Spinal cord (tissue), 10 donors: ENCODE results near the gene TGFB2. TPM values are rescaled to one million over a fixed set of nuclear protein-coding genes. Genes with fewer than 3 reads are reported as not detected.

Source experiments
- DNase-seq, 6 donors: peaks; one replicate each; pipeline versions ENCODE4 v3.0.0 to v3.0.0-alpha.2; 2013 to 2015; ENCODE audit warnings: low spot score in 6 of 6, low read depth in 4 of 6
- H3K27ac ChIP-seq: one replicate; pipeline ENCODE4 v1.5.1; 2013; ENCODE audit warnings: low read depth, low read length, control low read depth
- H3K27me3 ChIP-seq: one replicate; pipeline ENCODE4 v1.6.1; 2013; ENCODE audit warnings: low read length; ENCODE audit not compliant: control insufficient read depth, insufficient read depth
- H3K36me3 ChIP-seq: one replicate; pipeline ENCODE4 v1.6.1; 2013; ENCODE audit warnings: low read length; ENCODE audit not compliant: control insufficient read depth, insufficient read depth
- H3K4me1 ChIP-seq: one replicate; pipeline ENCODE4 v1.6.1; 2013; ENCODE audit warnings: low read length; ENCODE audit not compliant: control insufficient read depth, insufficient read depth
- H3K4me3 ChIP-seq: one replicate; pipeline ENCODE4 v1.5.1; 2013; ENCODE audit warnings: low read depth, low read length, control low read depth
- H3K9me3 ChIP-seq: one replicate; pipeline ENCODE4 v1.6.1; 2013; ENCODE audit warnings: low read length; ENCODE audit not compliant: control insufficient read depth, insufficient read depth
- whole genome bisulfite sequencing: methylation state at CpG from one replicate; pipeline ENCODE4 v1.1.5; 2013; ENCODE audit warnings: missing lambda C conversion rate; ENCODE audit not compliant: insufficient coverage; 5-methylcytosine and 5-hydroxymethylcytosine counted together
- polyA plus RNA-seq, 2 donors: library from polyadenylated mRNA; unstranded; fragments of 120-200 nt; gene quantifications; one replicate each; pipeline ENCODE4 v1.2.1, GENCODE V29; 2013; ENCODE audit not compliant: insufficient read length in 2 of 2
- total RNA-seq, 2 donors: library from RNA; depleted of rRNA in 1 of 2; stranded (reverse); fragments of 120-200 nt in 1 of 2; fragments of >200 nt in 1 of 2; gene quantifications; one replicate each; pipeline versions ENCODE4 v1.2.3 to v1.2.4, GENCODE V29; 2013 to 2014
- donor health status: healthy.

TGFB2 gene
- total and polyA plus RNA-seq, 4 donors: 30.7 to 44.1 (median 35.3) TPM

GRCh38 chr1:218380125-218380977 lies 35.2 kb downstream of the TGFB2 start:
- Histone ChIP-seq H3K4me1 (peaks cover 3% of the 10 kb centered on the region), H3K4me3 (no peak overlapping the region), H3K9me3 (no peaks in the 10 kb centered on the region), H3K27ac (peak overlapping the region; percentile 11), H3K36me3 (no peaks in the 10 kb centered on the region), H3K27me3 (no peaks in the 10 kb centered on the region)
- DNase-seq: peak in 2 of 6 donors; percentile 80 to 82
- 76% methylated on average over 6 of the region's 7 CpGs for WGBS

DNA sequence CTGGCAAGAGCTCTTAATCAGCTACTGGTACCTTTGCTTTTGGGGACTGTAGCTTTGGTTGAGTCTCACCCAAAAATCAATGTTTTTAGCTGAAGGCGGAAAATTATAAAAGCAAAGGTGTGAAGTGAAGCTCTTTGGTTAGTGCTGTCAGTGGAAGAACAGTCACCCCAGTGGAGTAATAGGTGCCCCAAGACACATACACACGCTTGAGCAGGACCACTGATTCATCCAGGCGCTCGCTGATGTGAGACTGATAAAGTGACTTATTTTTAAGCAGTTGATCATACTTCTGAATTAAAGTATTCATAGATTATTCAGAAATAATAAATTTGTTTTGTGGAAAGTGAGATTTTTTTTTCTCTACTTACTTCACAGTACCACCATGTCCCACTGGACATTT lies 37.1 kb downstream of the TGFB2 start:
- H3K4me1 ChIP-seq: peaks cover 3% of the 10 kb centered on the region
- H3K27ac ChIP-seq: no peak overlapping the region
- H3K9me3 ChIP-seq: no peaks in the 10 kb centered on the region
- H3K4me3 ChIP-seq: no peak overlapping the region
- no peaks in the 10 kb centered on the region for H3K36me3 ChIP-seq
- no CpG with 5 or more reads among the region's 4 CpGs for WGBS
- no peaks in the 10 kb centered on the region for H3K27me3 ChIP-seq
- no peak for DNase-seq

DNA sequence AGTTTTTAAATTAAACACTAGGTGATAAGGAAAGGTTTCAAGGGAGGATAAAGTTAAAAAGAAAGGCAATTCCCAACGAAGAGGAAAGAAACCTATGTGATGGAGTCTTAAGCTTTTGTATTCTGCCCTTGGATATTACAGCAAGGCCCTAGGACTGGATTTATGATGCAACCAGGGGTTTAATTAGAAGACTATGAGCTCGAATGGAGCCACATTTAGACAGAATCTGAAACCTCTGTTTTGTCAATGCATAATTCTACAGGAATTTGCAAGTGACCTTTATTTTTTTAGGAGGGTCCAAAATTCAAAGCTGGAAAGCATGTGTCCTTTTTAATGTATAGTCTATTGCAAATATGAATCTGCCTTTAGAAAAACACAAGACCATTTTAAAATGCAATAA lies 37.9 kb downstream of the TGFB2 start:
- 78% methylated on average over 1 of the region's 2 CpGs for WGBS
- no peak overlapping the region for H3K4me3 ChIP-seq

GRCh38 chr1:218383681-218384080 lies 38.5 kb downstream of the TGFB2 start:
- no peak overlapping the region for H3K4me3 ChIP-seq
- peaks cover 3% of the 10 kb centered on the region for H3K4me1 ChIP-seq
- no peak overlapping the region for H3K27ac ChIP-seq
- H3K27me3 ChIP-seq: no peaks in the 10 kb centered on the region
- no peaks in the 10 kb centered on the region for H3K9me3 ChIP-seq
- no peak for DNase-seq
- no peaks in the 10 kb centered on the region for H3K36me3 ChIP-seq
- whole genome bisulfite sequencing: no CpG with 5 or more reads among the region's 8 CpGs

More for the DNA sequence above, 37.9 kb downstream of the TGFB2 start:
- Histone ChIP-seq H3K9me3 (no peaks in the 10 kb centered on the region), H3K4me1 (peaks cover 3% of the 10 kb centered on the region), H3K27me3 (no peaks in the 10 kb centered on the region), H3K27ac (no peak overlapping the region), H3K36me3 (no peaks in the 10 kb centered on the region)
- DNase-seq: no peak

GRCh38 chr1:218384581-218384993 lies 39.5 kb downstream of the TGFB2 start:
- H3K36me3 ChIP-seq: no peaks in the 10 kb centered on the region
- WGBS: 83% methylated on average over 2 of the region's 6 CpGs
- H3K9me3 ChIP-seq: no peaks in the 10 kb centered on the region
- DNase-seq: no peak
- H3K4me3 ChIP-seq: no peak overlapping the region
- no peak overlapping the region for H3K27ac ChIP-seq
- peaks cover 3% of the 10 kb centered on the region for H3K4me1 ChIP-seq
- no peaks in the 10 kb centered on the region for H3K27me3 ChIP-seq

DNA sequence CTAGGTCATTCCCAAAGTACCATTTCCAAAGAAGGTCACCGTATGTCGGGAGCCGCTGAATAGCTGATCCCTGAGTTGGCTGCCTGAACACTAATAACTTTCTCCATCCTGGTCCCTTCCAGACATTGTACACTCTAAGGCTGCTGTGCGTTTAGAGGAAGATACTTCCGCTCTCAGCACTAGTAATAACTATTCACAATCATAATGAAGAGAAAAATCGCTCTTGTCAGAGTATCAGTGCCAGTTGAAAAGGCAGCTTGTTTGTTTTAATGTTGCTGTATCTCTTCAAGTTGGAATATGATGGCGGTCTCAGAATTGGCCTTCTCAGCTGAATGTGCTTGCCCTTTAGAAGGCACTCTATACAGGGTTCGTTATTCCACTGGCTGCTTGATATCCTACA lies 43.5 kb downstream of the TGFB2 start:
- WGBS: 93% methylated on average over 4 of the region's 8 CpGs
- Histone ChIP-seq H3K9me3 (no peaks in the 10 kb centered on the region), H3K36me3 (no peaks in the 10 kb centered on the region), H3K4me3 (no peak overlapping the region), H3K27ac (no peak overlapping the region), H3K27me3 (no peaks in the 10 kb centered on the region), H3K4me1 (peaks cover 3% of the 10 kb centered on the region)
- DNase-seq: no peak

DNA sequence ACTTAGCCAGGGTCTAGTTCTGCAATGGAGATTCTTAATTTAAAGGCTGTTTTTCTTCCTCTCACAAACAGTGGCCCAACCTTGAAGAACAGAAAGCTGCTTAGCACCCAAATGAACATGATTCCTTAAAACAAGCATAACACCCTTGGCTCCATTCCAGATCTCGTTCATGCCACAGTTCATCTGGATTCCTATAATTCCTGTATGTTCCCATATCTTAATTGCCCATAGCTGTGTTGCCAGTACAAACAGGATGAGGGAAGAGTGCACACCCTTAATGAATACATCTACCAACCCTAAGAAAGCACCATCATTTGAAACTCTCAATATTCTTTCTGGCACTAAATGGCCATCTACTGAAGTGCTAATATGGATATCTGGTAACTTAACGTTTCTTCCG lies 45.5 kb downstream of the TGFB2 start:
- no peaks in the 10 kb centered on the region for H3K36me3 ChIP-seq
- no peaks in the 10 kb centered on the region for H3K9me3 ChIP-seq
- H3K4me3 ChIP-seq: no peak overlapping the region
- H3K27ac ChIP-seq: peak overlapping the region; percentile 44
- peak in 1 of 6 donors; percentile 47 for DNase-seq
- no CpG with 5 or more reads among the region's 3 CpGs for WGBS
- H3K4me1 ChIP-seq: peaks cover 3% of the 10 kb centered on the region
- H3K27me3 ChIP-seq: no peaks in the 10 kb centered on the region

GRCh38 chr1:218392780-218393179 lies 47.6 kb downstream of the TGFB2 start:
- WGBS: 100% methylated on average over 1 of the region's 4 CpGs
- Histone ChIP-seq H3K9me3 (no peaks in the 10 kb centered on the region), H3K27ac (no peak overlapping the region), H3K4me3 (no peak overlapping the region), H3K36me3 (no peaks in the 10 kb centered on the region), H3K4me1 (peaks cover 3% of the 10 kb centered on the region), H3K27me3 (no peaks in the 10 kb centered on the region)
- peak in 1 of 6 donors; percentile 78 for DNase-seq

DNA sequence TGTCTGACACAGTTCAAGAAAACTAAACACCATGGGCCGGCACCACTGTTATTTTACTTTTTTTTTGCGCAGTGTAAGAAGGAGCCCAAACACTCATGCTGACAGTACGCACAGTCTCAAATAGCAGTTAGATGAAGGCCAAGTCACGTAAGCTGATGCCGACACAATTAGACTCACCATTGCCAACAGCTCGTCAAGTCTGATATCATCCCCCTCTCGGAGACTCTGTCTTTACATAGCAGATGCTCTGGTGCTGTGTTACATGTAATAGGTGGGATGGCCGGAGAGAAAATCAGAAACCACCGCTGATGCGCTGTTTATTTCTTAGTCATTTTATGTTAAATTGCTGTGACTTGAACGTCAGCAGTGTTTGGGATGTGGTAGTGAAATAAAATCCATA lies 49.3 kb downstream of the TGFB2 start:
- Histone ChIP-seq H3K36me3 (no peaks in the 10 kb centered on the region), H3K27me3 (no peaks in the 10 kb centered on the region), H3K4me1 (peaks cover 3% of the 10 kb centered on the region), H3K9me3 (no peaks in the 10 kb centered on the region), H3K4me3 (no peak overlapping the region), H3K27ac (peak overlapping the region; percentile 3)
- 80% methylated on average over 3 of the region's 11 CpGs for WGBS
- peak in 2 of 6 donors; percentile 43 to 67 for DNase-seq

DNA sequence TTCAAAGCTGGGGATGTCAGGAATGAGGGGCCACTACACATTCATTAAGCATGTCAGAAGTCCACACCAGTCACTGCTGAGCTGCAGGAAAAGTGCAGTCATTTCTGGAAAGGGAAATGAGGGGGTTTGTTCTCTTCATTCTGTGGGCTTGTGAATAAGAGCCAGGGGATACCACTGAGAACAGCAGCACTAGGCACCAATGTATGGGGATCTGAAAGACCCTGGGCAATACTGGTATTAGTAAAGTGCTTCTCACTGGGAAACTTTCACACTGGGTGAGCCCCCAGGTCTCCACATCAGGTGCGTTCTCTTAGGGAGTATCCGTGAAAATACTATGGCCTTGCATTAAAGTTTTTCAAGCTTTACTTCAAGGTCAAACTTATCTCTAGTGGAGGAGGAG lies 49.9 kb downstream of the TGFB2 start:
- Histone ChIP-seq H3K27ac (peak overlapping the region; percentile 3), H3K4me3 (no peak overlapping the region), H3K27me3 (no peaks in the 10 kb centered on the region), H3K4me1 (peaks cover 3% of the 10 kb centered on the region), H3K9me3 (no peaks in the 10 kb centered on the region), H3K36me3 (no peaks in the 10 kb centered on the region)
- no CpG with 5 or more reads among the region's 2 CpGs for WGBS
- no peak for DNase-seq
